HepG2 (cell line): Measurements from ENCODE around the gene OLFM1. TPM values are rescaled to one million over a fixed set of nuclear protein-coding genes. Genes with fewer than 3 reads are reported as not detected.

Source experiments
- ATAC-seq: fragments of 200-7000 bp; cut with Tn5 transposase; 3 replicates; pipeline ENCODE4 v1.9.1; 2020; ENCODE audit warnings: mild to moderate bottlenecking, moderate library complexity
- BruUV-seq: library from RNA; stranded (reverse); fragments of 400-500 nt; replicated peaks from 2 replicates; lab custom pipeline; 2021; lab: Mats Ljungman, UMichigan
- CTCF ChIA-PET: fragments of 300-600 bp; formaldehyde crosslinking; extraction: SDS; loops from one replicate; lab custom pipeline; 2021; ENCODE audit warnings: low total read pairs, inconsistent platforms, low intra/inter-chr PET ratio; lab: Yijun Ruan, JAX
- POLR2A ChIA-PET: fragments of 350-600 bp; sonication (Branson Sonifier 250); formaldehyde crosslinking; loops from one replicate; lab custom pipeline; 2020; ENCODE audit warnings: antibody characterized with exemption, inconsistent platforms; lab: Yijun Ruan, JAX
- DNase-seq: peaks from one replicate; pipeline ENCODE4 v3.0.0-alpha.2; 2015; ENCODE audit warnings: low spot score
- FAIRE-seq: peaks from 3 replicates; lab custom pipeline; 2011; peaks lifted over from hg19 to GRCh38; lab: Jason Lieb, UNC
- H2AFZ ChIP-seq: one replicate; pipeline ENCODE4 v1.6.1; 2011; ENCODE audit warnings: low read length, inconsistent platforms
- H3K27ac ChIP-seq: fragments of 300-600 bp; 3 replicates; pipeline ENCODE4 v1.8.0; 2011; ENCODE audit warnings: mixed run types, mild to moderate bottlenecking, mixed read lengths, low read length, inconsistent platforms; ENCODE audit not compliant: insufficient read depth; ENCODE audit errors: extremely low read length
- H3K27me3 ChIP-seq, 2 experiments: fragments of 200-600 bp in 1 of 2; 2 replicates in 1 of 2; 3 replicates in 1 of 2; pipeline versions ENCODE4 v1.6.0 to v1.8.0; 2011; ENCODE audit warnings: low read length in 2 of 2, mild to moderate bottlenecking in 2 of 2, moderate library complexity in 2 of 2, inconsistent platforms in 1 of 2; ENCODE audit not compliant: insufficient read depth in 2 of 2, control insufficient read depth in 1 of 2
- H3K36me3 ChIP-seq, 2 experiments: fragments of 200-600 bp in 1 of 2; replicated peaks in 1 of 2; 2 replicates in 1 of 2; 3 replicates in 1 of 2; pipeline versions ENCODE4 v1.5.1 to v1.8.0; 2011; ENCODE audit warnings: low read length in 2 of 2, inconsistent platforms in 1 of 2; ENCODE audit not compliant: insufficient read depth in 2 of 2, control insufficient read depth in 1 of 2
- H3K4me1 ChIP-seq: 2 replicates; pipeline ENCODE4 v1.5.1; 2012; ENCODE audit warnings: low read length, inconsistent platforms; ENCODE audit not compliant: insufficient read depth
- H3K4me2 ChIP-seq: 2 replicates; pipeline ENCODE4 v1.6.0; 2011; ENCODE audit warnings: low read depth, low read length, inconsistent platforms
- H3K4me3 ChIP-seq, 3 experiments: fragments of 200-600 bp in 1 of 3; sonication (generic), shearing (Covaris generic) in 1 of 3; replicated peaks in 1 of 3; 2 replicates each; pipeline ENCODE4 v1.5.1; 2011 to 2016; ENCODE audit warnings: low read length in 3 of 3, inconsistent platforms in 2 of 3, low read depth in 2 of 3, mild to moderate bottlenecking in 2 of 3, control low read depth in 1 of 3, mixed read lengths in 1 of 3; ENCODE audit not compliant: insufficient read depth in 1 of 3
- H3K79me2 ChIP-seq: one replicate; pipeline ENCODE4 v1.6.1; 2011; ENCODE audit warnings: low read length, inconsistent platforms; ENCODE audit not compliant: insufficient read depth
- H3K9ac ChIP-seq: 2 replicates; pipeline ENCODE4 v1.6.0; 2011; ENCODE audit warnings: mild to moderate bottlenecking, low read depth, low read length, inconsistent platforms; ENCODE audit not compliant: insufficient read depth
- H3K9me3 ChIP-seq: 2 replicates; pipeline ENCODE4 v1.5.1; 2012; ENCODE audit warnings: mild to moderate bottlenecking, low read length
- H4K20me1 ChIP-seq: 2 replicates; pipeline ENCODE4 v1.6.0; 2011; ENCODE audit warnings: inconsistent platforms, mild to moderate bottlenecking, low read length, moderate library complexity; ENCODE audit not compliant: insufficient read depth
- ATF1 ChIP-seq: IDR thresholded peaks from 2 replicates; pipeline ENCODE4 v1.6.1; 2016; ENCODE audit warnings: mild to moderate bottlenecking, control low read depth
- ESRRA ChIP-seq: sonication (generic); formaldehyde crosslinking; IDR thresholded peaks from 2 replicates; pipeline ENCODE4 v1.5.1; 2020; ENCODE audit warnings: mild to moderate bottlenecking, low read depth, missing genetic modification reagents
- GABPA ChIP-seq, 2 experiments: IDR thresholded peaks; 2 replicates each; pipeline ENCODE4 v1.6.1; 2011 to 2016; ENCODE audit warnings: low read depth in 2 of 2, low read length in 1 of 2, missing biosample characterization in 1 of 2, missing genetic modification characterization in 1 of 2
- GZF1 ChIP-seq: sonication (generic); formaldehyde crosslinking; IDR thresholded peaks from 2 replicates; pipeline ENCODE4 v1.5.1; 2020; ENCODE audit warnings: mild to moderate bottlenecking, missing genetic modification reagents
- HMG20A ChIP-seq: IDR thresholded peaks from 2 replicates; pipeline ENCODE4 v1.6.1; 2016; ENCODE audit warnings: borderline replicate concordance
- PCBP1 ChIP-seq: fragments of 200-400 bp; formaldehyde crosslinking; IDR thresholded peaks from 2 replicates; pipeline ENCODE4 v1.6.1; 2017; ENCODE audit warnings: mild to moderate bottlenecking, low read depth, low read length, borderline replicate concordance
- PREB ChIP-seq: sonication (generic); formaldehyde crosslinking; IDR thresholded peaks from 2 replicates; pipeline ENCODE4 v1.4.0; 2020; ENCODE audit warnings: missing genetic modification reagents
- SALL1 ChIP-seq: sonication (generic); formaldehyde crosslinking; IDR thresholded peaks from 2 replicates; pipeline ENCODE4 v1.8.0; 2022; ENCODE audit warnings: mild to moderate bottlenecking, missing genetic modification reagents
- SIN3A ChIP-seq: IDR thresholded peaks from 2 replicates; pipeline ENCODE4 v1.6.1; 2011; ENCODE audit warnings: low read depth, mild to moderate bottlenecking, control low read depth, low read length, borderline replicate concordance
- TGIF2 ChIP-seq: IDR thresholded peaks from 2 replicates; pipeline ENCODE4 v1.6.1; 2016; ENCODE audit warnings: control low read depth, missing compliant biosample characterization
- TIGD3 ChIP-seq: sonication (generic); formaldehyde crosslinking; IDR thresholded peaks from 2 replicates; pipeline ENCODE4 v1.5.1; 2020; ENCODE audit warnings: mild to moderate bottlenecking, missing genetic modification reagents, borderline replicate concordance
- ZFP62 ChIP-seq: sonication (generic); formaldehyde crosslinking; IDR thresholded peaks from 2 replicates; pipeline ENCODE4 v1.4.0; 2020; ENCODE audit warnings: missing genetic modification reagents
- ZMYM2 ChIP-seq: sonication (generic); formaldehyde crosslinking; IDR thresholded peaks from 2 replicates; pipeline ENCODE4 v1.8.0; 2022; ENCODE audit warnings: mild to moderate bottlenecking, missing genetic modification reagents
- ZNF672 ChIP-seq: sonication (generic); formaldehyde crosslinking; IDR thresholded peaks from 2 replicates; pipeline ENCODE4 v1.8.1; 2022; ENCODE audit warnings: missing genetic modification reagents
- ZSCAN20 ChIP-seq: sonication (generic); formaldehyde crosslinking; IDR thresholded peaks from 2 replicates; pipeline ENCODE4 v1.4.0; 2020; ENCODE audit warnings: missing genetic modification reagents, mild to moderate bottlenecking, borderline replicate concordance
- WGBS: methylation state at CpG from one replicate; pipeline ENCODE4 v1.1.6; 2017; ENCODE audit warnings: low lambda C conversion rate; 5-methylcytosine and 5-hydroxymethylcytosine counted together
- in situ Hi-C: cut with HindIII; loops from 2 replicates; pipeline ENCODE4 v1.10.0; 2017; ENCODE audit warnings: low pct_unique_long_range_greater_than_20kb; ENCODE audit not compliant: extremely low pct_ligation_motif_present
- intact Hi-C: fragments of 100-400 bp; cut with micrococcal nuclease; formaldehyde crosslinking; loops from one replicate; pipeline ENCODE4 v1.10.0; 2022; ENCODE audit not compliant: unreplicated experiment
- polyA plus RNA-seq, 8 experiments: library from polyadenylated mRNA; depleted of rRNA in 3 of 8; stranded (reverse) in 7 of 8; unstranded in 1 of 8; fragments of >200 nt; fragmentation: Illumina TruSeq in 4 of 8; extraction: Trizol in 4 of 8; gene quantifications; 2 replicates each; pipeline versions ENCODE4 v1.2.1 to v1.2.3, GENCODE V29; 2011 to 2016; ENCODE audit warnings: low read depth in 4 of 8, missing spikeins in 1 of 8, mixed read lengths in 1 of 8; ENCODE audit not compliant: insufficient read depth in 1 of 8
- total RNA-seq, 5 experiments: library from RNA; depleted of rRNA; stranded (reverse); fragments of >200 nt; fragmentation: Illumina TruSeq; extraction: Trizol; gene quantifications; 2 replicates each; pipeline ENCODE4 v1.2.3, GENCODE V29; 2016; ENCODE audit warnings: low read depth in 1 of 5
- TF ChIP-seq, protein P1 (sequence below): IDR thresholded peaks from 2 replicates; pipeline ENCODE4 v1.6.1; 2016; ENCODE audit warnings: missing compliant biosample characterization, missing genetic modification reagents, borderline replicate concordance

OLFM1 gene
- total and polyA plus RNA-seq, 2 of the 13 experiments (the other 11 are each of a cell fraction or from before 2014, with no cell fraction given): not detected

DNA sequence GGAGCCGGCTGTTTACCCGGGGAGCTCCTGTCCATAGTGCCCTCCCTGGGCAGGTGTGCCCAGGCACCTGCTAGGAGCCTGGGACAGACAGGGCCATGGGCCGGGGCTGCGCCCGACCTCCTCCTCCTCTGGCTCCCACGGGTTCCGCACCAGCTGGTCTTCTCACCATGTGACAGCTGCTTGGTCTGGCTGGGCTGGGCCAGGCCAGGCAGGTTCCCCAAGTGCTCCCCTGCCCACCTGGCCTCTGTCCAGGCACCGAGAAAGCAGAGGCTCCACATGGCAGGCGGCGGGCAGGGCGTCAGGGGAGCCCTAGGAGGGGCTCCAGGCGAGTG lies 60.0 kb downstream of the OLFM1 start:
- no peak overlapping the region for H3K4me3 ChIP-seq
- H3K9ac ChIP-seq: no peak overlapping the region
- H3K9me3 ChIP-seq: no peaks in the 10 kb centered on the region
- BruUV-seq: no TSS peak
- no peak overlapping the region for H2AFZ ChIP-seq
- CTCF ChIA-PET: no interaction called here
- H4K20me1 ChIP-seq: no peaks in the 10 kb centered on the region
- DNase-seq: no peak
- H3K4me2 ChIP-seq: no peak overlapping the region
- intact Hi-C loops: no loop called here
- peaks cover 8 to 45% of the 10 kb centered on the region in 2 experiments; a peak in 4 of 5 replicates for H3K27me3 ChIP-seq
- no peak for ATAC-seq
- in situ Hi-C loops: no loop called here
- 20% methylated on average over 3 of the region's 12 CpGs for WGBS
- TF ChIP-seq, protein P1, sequence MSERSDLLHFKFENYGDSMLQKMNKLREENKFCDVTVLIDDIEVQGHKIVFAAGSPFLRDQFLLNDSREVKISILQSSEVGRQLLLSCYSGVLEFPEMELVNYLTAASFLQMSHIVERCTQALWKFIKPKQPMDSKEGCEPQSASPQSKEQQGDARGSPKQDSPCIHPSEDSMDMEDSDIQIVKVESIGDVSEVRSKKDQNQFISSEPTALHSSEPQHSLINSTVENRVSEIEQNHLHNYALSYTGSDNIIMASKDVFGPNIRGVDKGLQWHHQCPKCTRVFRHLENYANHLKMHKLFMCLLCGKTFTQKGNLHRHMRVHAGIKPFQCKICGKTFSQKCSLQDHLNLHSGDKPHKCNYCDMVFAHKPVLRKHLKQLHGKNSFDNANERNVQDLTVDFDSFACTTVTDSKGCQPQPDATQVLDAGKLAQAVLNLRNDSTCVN: no peak
- no peak for TF ChIP-seq ATF1 (CRISPR knock-in tag)
- no peak for TF ChIP-seq ZMYM2 (CRISPR knock-in tag)
- no peak for TF ChIP-seq ZSCAN20
- no peak for TF ChIP-seq GABPA (IDR thresholded peaks at IDR 0.05; ENCODE audit: low read depth, low read length)
- no peak for TF ChIP-seq GABPA (CRISPR knock-in tag; IDR thresholded peaks at IDR 0.05; ENCODE audit: low read depth)
- no peak for TF ChIP-seq SIN3A
- no peak for TF ChIP-seq GZF1 (CRISPR knock-in tag)
- TF ChIP-seq TIGD3: no peak
- no peak for TF ChIP-seq ZNF672 (CRISPR knock-in tag)
- no peak for TF ChIP-seq HMG20A (CRISPR knock-in tag)
- no peak for TF ChIP-seq ESRRA (CRISPR knock-in tag)
- no peak for TF ChIP-seq ZFP62
- no peak for TF ChIP-seq PCBP1
- TF ChIP-seq TGIF2 (CRISPR knock-in tag): no peak
- no peak for TF ChIP-seq SALL1 (CRISPR knock-in tag)
- TF ChIP-seq PREB (CRISPR knock-in tag): no peak
- H3K4me1 ChIP-seq: no peaks in the 10 kb centered on the region
- H3K27ac ChIP-seq: no peak overlapping the region
- no peaks in the 10 kb centered on the region for H3K79me2 ChIP-seq
- POLR2A ChIA-PET: no interaction called here
- no peaks in the 10 kb centered on the region for H3K36me3 ChIP-seq
- FAIRE-seq: no peak
